ENCODE results near the gene LEMD1.

The LEMD1 gene

DNA sequence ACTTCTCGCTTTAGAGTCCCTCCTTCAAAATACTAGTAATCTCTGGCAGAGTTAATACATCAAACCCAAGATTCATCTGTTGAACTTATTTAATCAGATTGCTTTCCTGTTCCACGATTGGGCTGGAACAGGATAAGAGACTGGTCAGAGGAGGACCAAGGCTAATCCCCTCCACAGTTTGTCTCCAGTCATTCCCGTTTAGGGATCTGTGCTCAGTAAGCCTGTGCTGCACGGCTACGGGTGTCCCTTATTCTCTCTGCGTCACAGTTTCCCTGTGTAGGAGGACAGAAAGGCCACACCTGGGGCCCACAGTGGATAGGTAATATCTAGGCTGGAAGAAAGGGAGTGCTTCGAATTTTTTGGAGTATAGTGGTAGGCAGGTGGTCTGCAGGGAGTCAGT, 83.8 kb downstream of the LEMD1 start:
- H2AFZ ChIP-seq (ENCODE audit: low read length) = no peak overlapping the region
- H3K9ac ChIP-seq (ENCODE audit: low read length) = no peak overlapping the region
- H3K9me2 ChIP-seq (ENCODE audit: low read depth, low read length) = no peaks in the 10 kb centered on the region
- H3F3A ChIP-seq (ENCODE audit: insufficient read depth, low read length) = no peaks in the 10 kb centered on the region
- no peaks in the 10 kb centered on the region for H3K36me3 ChIP-seq (ENCODE audit: insufficient read depth, low read length)
- no peak overlapping the region for H3K27ac ChIP-seq (ENCODE audit: low read depth, low read length, poor library complexity, severe bottlenecking)
- no peaks in the 10 kb centered on the region for H3K9me3 ChIP-seq (ENCODE audit: low read length)
- H4K20me1 ChIP-seq (ENCODE audit: insufficient read depth, low read length) = no peaks in the 10 kb centered on the region
- no peaks in the 10 kb centered on the region for H3K79me2 ChIP-seq (ENCODE audit: insufficient read depth, low read length)
- no peaks in the 10 kb centered on the region for H3K4me1 ChIP-seq (ENCODE audit: insufficient read depth, low read length, severe bottlenecking)
- H3K4me3 ChIP-seq (ENCODE audit: low read depth, low read length, poor library complexity, severe bottlenecking) = no peak overlapping the region
- peaks cover 9% of the 10 kb centered on the region; the same call in 1 of the 2 replicates for H3K27me3 ChIP-seq (ENCODE audit: insufficient read depth, low read length)
- TF ChIP-seq CTCF (IDR thresholded peaks at IDR 0.05; ENCODE audit: low read length) (no peak), EZH2 (IDR thresholded peaks at IDR 0.05; ENCODE audit: borderline replicate concordance, low read length) (no peak)
- H3K4me2 ChIP-seq (ENCODE audit: low read length) = no peak overlapping the region

DNA sequence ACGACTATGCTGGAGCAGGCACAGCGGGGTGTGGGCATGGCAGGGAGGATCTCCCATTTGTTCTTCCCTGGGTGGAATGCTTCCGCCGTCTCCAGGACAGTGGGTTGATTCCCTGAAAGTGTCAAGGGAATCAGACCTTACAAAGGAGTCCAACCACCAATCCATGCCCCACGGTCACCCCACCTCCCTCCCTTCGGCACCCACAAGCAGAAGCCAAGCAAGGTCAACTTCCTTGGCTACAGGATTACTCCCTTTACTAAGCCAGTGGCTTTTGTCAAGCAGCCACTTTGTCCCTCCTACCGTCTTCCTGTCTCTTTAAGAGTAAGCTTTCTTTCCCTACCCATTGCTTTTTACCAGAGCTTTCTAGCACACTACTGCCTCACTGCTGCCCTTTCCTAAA, 84.4 kb downstream of the LEMD1 start:
- no peaks in the 10 kb centered on the region for H4K20me1 ChIP-seq (ENCODE audit: insufficient read depth, low read length)
- no peaks in the 10 kb centered on the region for H3K4me1 ChIP-seq (ENCODE audit: insufficient read depth, low read length, severe bottlenecking)
- peaks cover 9% of the 10 kb centered on the region; the same call in 1 of the 2 replicates for H3K27me3 ChIP-seq (ENCODE audit: insufficient read depth, low read length)
- H3K9me2 ChIP-seq (ENCODE audit: low read depth, low read length) = no peaks in the 10 kb centered on the region
- H3K4me3 ChIP-seq (ENCODE audit: low read depth, low read length, poor library complexity, severe bottlenecking) = no peak overlapping the region
- no peak overlapping the region for H3K9ac ChIP-seq (ENCODE audit: low read length)
- no peaks in the 10 kb centered on the region for H3K79me2 ChIP-seq (ENCODE audit: insufficient read depth, low read length)
- no peak overlapping the region for H3K27ac ChIP-seq (ENCODE audit: low read depth, low read length, poor library complexity, severe bottlenecking)
- H3K4me2 ChIP-seq (ENCODE audit: low read length) = no peak overlapping the region
- no peak overlapping the region for H2AFZ ChIP-seq (ENCODE audit: low read length)
- H3F3A ChIP-seq (ENCODE audit: insufficient read depth, low read length) = no peaks in the 10 kb centered on the region
- TF ChIP-seq CTCF (IDR thresholded peaks at IDR 0.05; ENCODE audit: low read length) = no peak
- no peak for TF ChIP-seq EZH2 (IDR thresholded peaks at IDR 0.05; ENCODE audit: borderline replicate concordance, low read length)
- H3K36me3 ChIP-seq (ENCODE audit: insufficient read depth, low read length) = no peaks in the 10 kb centered on the region
- H3K9me3 ChIP-seq (ENCODE audit: low read length) = no peaks in the 10 kb centered on the region

- Histone ChIP-seq H3K9ac (ENCODE audit: low read length) (no peak overlapping the region), H4K20me1 (ENCODE audit: insufficient read depth, low read length) (no peaks in the 10 kb centered on the region), H3K4me3 (ENCODE audit: low read depth, low read length, poor library complexity, severe bottlenecking) (no peak overlapping the region), H3K27me3 (ENCODE audit: insufficient read depth, low read length) (peaks cover 9% of the 10 kb centered on the region), H3K4me1 (ENCODE audit: insufficient read depth, low read length, severe bottlenecking) (no peaks in the 10 kb centered on the region), H3K27ac (ENCODE audit: low read depth, low read length, poor library complexity, severe bottlenecking) (no peak overlapping the region), H3K36me3 (ENCODE audit: insufficient read depth, low read length) (no peaks in the 10 kb centered on the region), H3K9me3 (ENCODE audit: low read length) (no peaks in the 10 kb centered on the region), H3K79me2 (ENCODE audit: insufficient read depth, low read length) (no peaks in the 10 kb centered on the region), H3K9me2 (ENCODE audit: low read depth, low read length) (no peaks in the 10 kb centered on the region), H3K4me2 (ENCODE audit: low read length) (no peak overlapping the region), H3F3A (ENCODE audit: insufficient read depth, low read length) (no peaks in the 10 kb centered on the region), H2AFZ (ENCODE audit: low read length) (no peak overlapping the region)
- TF ChIP-seq EZH2 (IDR thresholded peaks at IDR 0.05; ENCODE audit: borderline replicate concordance, low read length) (no peak), CTCF (IDR thresholded peaks at IDR 0.05; ENCODE audit: low read length) (peak; percentile 100)
Observed at GRCh38 chr1:205335692-205336091, 86.2 kb downstream of the LEMD1 start.
